ENCODE measurements around the gene OASL.
A peak's percentile ranks its signal among the peaks of the same experiment; 100 is the strongest.

OASL gene, protein sequence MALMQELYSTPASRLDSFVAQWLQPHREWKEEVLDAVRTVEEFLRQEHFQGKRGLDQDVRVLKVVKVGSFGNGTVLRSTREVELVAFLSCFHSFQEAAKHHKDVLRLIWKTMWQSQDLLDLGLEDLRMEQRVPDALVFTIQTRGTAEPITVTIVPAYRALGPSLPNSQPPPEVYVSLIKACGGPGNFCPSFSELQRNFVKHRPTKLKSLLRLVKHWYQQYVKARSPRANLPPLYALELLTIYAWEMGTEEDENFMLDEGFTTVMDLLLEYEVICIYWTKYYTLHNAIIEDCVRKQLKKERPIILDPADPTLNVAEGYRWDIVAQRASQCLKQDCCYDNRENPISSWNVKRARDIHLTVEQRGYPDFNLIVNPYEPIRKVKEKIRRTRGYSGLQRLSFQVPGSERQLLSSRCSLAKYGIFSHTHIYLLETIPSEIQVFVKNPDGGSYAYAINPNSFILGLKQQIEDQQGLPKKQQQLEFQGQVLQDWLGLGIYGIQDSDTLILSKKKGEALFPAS

DNA sequence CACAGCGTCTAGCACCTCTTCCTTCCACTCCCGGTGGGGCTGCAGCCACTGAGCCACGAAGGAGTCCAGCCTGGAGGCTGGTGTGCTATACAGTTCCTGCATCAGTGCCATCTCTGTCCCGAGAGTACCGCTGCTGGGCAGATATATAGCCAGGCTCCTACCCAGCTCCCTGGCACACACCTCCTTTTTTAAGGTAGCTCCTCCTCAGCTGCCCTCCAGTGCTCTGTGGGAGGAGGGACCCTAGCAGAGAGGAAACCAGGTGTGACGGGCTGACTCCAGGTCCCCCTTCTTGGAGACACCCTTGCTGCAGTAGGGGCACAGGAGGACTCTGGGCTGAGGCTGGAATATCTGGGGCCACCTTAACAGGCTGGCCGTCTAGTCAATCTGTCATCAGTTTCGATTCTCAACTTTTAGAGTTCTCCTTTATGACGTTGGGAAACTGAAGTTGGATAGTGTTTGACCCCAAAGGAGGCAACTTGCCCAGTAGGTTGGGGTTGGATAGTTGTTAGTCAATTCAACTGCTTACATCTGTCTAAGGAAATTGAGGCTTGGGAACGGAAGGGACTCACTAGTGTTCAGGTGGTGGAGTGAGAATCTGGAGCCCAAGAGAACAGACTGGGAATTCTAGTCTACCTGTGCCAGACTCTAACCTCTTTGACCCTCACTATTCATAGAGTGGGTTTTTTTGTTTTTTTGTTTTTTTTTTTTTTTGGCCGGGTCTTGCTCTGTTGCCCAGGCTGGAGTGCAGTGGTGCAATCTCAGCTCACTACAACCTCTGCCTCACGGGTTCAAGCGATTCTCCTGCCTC is at the start of gene OASL:
OASL (minus strand) TSS at position 386 of the 808 bp plus-strand sequence; CDS start at position 111, 275 bp downstream.
- TF ChIP-seq, protein P1, sequence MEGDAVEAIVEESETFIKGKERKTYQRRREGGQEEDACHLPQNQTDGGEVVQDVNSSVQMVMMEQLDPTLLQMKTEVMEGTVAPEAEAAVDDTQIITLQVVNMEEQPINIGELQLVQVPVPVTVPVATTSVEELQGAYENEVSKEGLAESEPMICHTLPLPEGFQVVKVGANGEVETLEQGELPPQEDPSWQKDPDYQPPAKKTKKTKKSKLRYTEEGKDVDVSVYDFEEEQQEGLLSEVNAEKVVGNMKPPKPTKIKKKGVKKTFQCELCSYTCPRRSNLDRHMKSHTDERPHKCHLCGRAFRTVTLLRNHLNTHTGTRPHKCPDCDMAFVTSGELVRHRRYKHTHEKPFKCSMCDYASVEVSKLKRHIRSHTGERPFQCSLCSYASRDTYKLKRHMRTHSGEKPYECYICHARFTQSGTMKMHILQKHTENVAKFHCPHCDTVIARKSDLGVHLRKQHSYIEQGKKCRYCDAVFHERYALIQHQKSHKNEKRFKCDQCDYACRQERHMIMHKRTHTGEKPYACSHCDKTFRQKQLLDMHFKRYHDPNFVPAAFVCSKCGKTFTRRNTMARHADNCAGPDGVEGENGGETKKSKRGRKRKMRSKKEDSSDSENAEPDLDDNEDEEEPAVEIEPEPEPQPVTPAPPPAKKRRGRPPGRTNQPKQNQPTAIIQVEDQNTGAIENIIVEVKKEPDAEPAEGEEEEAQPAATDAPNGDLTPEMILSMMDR (conservative IDR thresholded peaks at IDR 0.05; ENCODE audit: low read depth, low read length): no peak
- DNase-seq (ENCODE audit: low read depth): peak; percentile 56
- peak within 1 kb of the TSS; percentile 42 for H3K4me3 ChIP-seq (ENCODE audit: low read depth, low read length)

DNA sequence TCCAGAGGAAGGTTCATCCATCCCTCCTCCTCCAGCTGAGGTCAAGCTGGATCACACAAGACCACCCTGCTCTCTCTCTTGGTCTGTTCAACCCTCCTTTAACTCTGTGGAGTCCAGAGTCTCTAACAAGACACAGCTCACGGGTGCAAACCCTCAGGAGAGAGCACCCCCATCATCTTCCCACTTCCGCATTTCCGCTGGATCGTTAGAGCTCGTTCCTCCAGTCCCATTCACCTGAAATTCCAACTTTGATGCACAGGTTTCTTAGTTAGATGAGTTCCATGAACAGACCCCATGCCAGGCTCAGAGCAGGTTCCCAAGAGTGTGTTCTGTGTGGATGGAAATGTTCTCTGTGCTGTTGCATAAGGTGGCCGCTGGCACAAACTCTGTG is 49.1 kb upstream of the OASL start:
- TF ChIP-seq, protein P1 (conservative IDR thresholded peaks at IDR 0.05; ENCODE audit: low read depth, low read length): no peak
- no peak for DNase-seq (ENCODE audit: low read depth)
- no peak overlapping the region for H3K4me3 ChIP-seq (ENCODE audit: low read depth, low read length)

DNA sequence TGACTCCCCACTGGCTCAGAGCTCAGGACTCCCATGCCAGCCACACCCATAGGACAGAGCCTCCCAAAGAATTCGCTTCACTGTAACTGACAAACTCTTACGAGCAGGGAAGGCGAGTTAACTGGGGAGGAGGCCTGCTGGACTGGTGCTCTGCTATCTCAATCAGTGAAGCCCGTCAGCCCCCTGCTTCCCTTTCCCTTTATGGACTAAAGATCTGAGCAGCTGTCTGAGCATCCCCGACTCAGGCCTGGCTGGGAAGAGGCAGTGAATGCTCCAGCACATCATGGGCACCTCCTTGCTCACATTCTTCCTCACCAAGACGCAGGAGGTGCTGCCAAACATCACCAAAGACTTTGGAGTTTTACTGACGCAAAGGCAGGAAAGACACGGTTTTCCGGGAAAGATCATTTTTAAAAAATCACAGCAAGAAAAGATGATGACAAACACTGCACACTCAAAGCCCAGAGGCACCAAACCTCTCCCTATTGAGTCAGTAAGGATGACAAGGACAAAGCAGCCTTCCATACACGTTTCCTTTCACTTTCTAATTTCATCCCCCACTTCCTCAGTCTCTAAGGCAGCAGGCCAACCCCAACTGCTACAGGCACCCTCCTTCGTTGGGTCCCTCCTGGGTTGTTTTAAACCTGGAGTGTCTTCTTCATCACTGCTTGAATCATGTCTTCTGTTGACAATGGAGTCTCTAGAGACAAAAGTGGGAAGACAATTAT is 48.6 kb upstream of the OASL start:
- no peak for DNase-seq (ENCODE audit: low read depth)
- TF ChIP-seq, protein P1 (conservative IDR thresholded peaks at IDR 0.05; ENCODE audit: low read depth, low read length): no peak
- no peak overlapping the region for H3K4me3 ChIP-seq (ENCODE audit: low read depth, low read length)

DNA sequence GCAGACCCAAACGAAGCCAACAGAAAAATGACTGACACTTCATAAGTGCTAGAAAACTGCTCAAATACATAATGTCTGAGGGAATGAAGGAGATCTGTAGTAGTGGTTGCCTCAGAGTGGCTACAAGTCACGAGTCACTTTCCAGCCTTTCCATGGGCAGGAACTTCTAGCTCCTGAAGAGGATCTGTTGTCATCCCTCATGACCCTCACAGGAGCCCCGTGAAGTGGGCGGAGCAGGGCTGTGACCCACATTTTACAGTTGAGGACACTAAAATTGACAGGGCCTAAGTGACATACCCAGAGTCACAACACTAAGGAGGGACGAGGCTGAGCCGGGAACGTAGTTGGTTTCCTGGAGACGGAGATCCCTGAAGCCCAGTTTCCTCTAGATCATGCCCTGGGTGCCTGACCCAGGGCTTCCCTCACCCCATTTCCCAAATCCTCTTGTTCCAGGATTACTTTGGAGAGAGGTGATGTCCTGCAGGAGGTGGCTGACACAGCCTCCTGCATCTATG is 47.8 kb upstream of the OASL start:
- no peak for DNase-seq (ENCODE audit: low read depth)
- TF ChIP-seq, protein P1 (conservative IDR thresholded peaks at IDR 0.05; ENCODE audit: low read depth, low read length): no peak
- no peak overlapping the region for H3K4me3 ChIP-seq (ENCODE audit: low read depth, low read length)

DNA sequence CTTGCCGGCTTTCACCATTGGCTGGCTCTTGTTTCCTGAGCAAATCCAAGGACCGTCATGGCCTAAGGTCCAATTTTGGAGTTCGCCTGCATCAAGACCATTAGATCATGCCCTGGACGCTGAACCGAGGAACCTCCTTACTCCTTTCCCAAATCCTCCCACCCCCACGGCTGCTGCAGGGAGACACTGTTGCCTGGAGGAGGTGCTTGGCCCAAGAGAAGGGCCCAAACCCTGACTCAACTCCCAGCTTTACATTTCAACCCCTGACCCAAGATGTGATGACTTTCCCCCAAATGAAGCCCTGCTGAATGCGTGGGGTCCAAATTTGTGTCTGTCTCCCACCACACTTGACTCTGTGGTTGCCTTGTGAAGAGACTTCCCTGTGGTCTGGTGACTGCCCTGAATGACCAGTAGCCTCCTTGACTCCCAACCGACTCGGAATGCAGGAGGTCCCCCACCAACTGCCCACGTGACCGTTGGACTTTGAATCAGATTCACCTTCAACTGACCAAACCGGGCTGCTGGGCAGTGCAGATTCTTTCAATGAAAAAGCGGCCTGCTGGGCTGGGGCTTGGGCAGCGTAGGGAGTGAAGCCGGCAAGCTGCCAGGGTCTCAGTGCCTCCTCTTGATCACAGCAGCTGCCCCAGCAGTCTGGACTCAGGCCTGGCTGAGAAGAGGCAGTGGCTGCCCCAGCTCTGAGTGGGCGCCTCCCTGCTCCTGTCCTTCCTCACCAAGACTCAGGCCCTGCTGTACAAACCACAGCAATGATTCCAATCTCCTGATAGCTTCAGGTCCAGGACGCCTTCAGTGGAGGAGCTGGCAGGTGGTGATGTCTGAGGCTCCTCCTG is 46.7 kb upstream of the OASL start:
- no peak overlapping the region for H3K4me3 ChIP-seq (ENCODE audit: low read depth, low read length)
- TF ChIP-seq, protein P1 (conservative IDR thresholded peaks at IDR 0.05; ENCODE audit: low read depth, low read length): no peak
- no peak for DNase-seq (ENCODE audit: low read depth)

DNA sequence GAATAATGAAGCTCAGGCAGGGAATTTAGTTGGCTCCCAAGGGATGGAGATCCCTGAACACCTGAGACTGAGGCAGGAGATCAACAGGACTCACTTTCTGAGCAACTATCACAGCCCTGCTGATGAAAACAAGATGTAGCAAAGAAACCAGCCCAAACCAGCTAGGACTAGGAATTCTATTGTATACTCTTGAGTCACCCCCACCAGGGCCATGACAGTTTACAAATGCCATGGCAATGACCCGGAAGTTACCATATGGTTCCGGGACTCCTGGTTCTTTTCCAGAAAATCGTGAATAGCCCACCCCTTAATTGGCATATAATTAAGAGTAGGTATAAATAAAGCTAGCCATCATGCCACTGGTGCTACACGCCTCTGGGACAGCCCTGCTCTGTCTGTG is 46.0 kb upstream of the OASL start:
- H3K4me3 ChIP-seq (ENCODE audit: low read depth, low read length): no peak overlapping the region
- DNase-seq (ENCODE audit: low read depth): no peak
- TF ChIP-seq, protein P1 (conservative IDR thresholded peaks at IDR 0.05; ENCODE audit: low read depth, low read length): no peak
